ENCODE measurements around the gene CCDC190.
A peak's percentile ranks its signal among the peaks of the same experiment; 100 is the strongest.

Gene CCDC190, protein sequence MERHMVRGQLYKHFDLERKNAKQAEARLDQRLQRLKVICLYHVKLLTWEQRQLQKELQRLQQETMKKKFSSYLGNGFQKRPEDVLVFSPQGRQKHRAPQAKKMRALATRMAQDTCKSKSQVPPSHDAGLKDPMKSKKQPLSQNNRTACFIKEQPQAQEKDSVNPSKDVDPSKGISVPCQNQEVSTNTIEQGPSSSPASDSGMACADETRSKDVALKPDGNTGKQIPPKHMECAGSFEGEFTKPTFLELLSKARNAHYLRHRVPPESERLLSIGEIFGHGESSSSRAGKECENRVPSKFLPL

GRCh38 chr1:162861101-162861500 is at the start of gene CCDC190:
CCDC190 (minus strand) TSS chr1:162861175; CDS start chr1:162859646, 1,529 bp downstream.
- Histone ChIP-seq H3K27ac (peak within 1 kb of the TSS; percentile 76 to 86), H3K4me3 (peak within 1 kb of the TSS; percentile 34)
- TF ChIP-seq, protein P1, sequence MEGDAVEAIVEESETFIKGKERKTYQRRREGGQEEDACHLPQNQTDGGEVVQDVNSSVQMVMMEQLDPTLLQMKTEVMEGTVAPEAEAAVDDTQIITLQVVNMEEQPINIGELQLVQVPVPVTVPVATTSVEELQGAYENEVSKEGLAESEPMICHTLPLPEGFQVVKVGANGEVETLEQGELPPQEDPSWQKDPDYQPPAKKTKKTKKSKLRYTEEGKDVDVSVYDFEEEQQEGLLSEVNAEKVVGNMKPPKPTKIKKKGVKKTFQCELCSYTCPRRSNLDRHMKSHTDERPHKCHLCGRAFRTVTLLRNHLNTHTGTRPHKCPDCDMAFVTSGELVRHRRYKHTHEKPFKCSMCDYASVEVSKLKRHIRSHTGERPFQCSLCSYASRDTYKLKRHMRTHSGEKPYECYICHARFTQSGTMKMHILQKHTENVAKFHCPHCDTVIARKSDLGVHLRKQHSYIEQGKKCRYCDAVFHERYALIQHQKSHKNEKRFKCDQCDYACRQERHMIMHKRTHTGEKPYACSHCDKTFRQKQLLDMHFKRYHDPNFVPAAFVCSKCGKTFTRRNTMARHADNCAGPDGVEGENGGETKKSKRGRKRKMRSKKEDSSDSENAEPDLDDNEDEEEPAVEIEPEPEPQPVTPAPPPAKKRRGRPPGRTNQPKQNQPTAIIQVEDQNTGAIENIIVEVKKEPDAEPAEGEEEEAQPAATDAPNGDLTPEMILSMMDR (IDR thresholded peaks at IDR 0.05) = no peak
- DNase-seq (ENCODE audit: low spot score) = peak; percentile 93

GRCh38 chr1:162910161-162910560 is 49.2 kb upstream of the CCDC190 start:
- DNase-seq (ENCODE audit: low spot score) = no peak
- TF ChIP-seq, protein P1 (IDR thresholded peaks at IDR 0.05) = no peak
- Histone ChIP-seq H3K27ac (no peak overlapping the region), H3K4me3 (no peak overlapping the region)

- no peak for DNase-seq (ENCODE audit: low spot score)
- Histone ChIP-seq H3K27ac (peak overlapping the region in 1 of 2 donors; percentile 33), H3K4me3 (no peak overlapping the region)
- TF ChIP-seq, protein P1 (IDR thresholded peaks at IDR 0.05) = no peak
Measured at GRCh38 chr1:162908780-162909179, 47.8 kb upstream of the CCDC190 start.

- no peak for DNase-seq (ENCODE audit: low spot score)
- TF ChIP-seq, protein P1 (IDR thresholded peaks at IDR 0.05) = no peak
- H3K4me3 ChIP-seq = no peak overlapping the region
- peak overlapping the region in 1 of 2 donors; percentile 33 for H3K27ac ChIP-seq
Measured at GRCh38 chr1:162908236-162908635, 47.3 kb upstream of the CCDC190 start.

DNA sequence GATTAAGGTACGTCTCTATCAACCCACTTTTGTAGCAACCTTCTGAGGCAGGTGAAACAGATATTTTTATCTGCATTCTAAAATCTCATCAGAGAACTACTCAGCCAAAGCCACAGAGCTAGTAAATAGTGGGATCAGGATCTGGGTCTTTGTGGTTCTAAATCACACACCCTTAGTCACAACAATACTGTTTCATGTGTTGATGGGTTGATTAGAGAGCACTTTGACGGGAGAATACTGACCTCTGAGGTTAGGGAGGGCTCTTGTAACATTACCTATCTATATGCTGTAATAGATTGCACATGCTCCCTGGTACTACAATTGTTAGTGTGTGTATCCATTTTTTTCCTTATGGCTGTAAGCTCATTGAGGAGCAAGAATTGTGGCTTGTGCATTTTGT is 45.5 kb upstream of the CCDC190 start:
- TF ChIP-seq, protein P1 (IDR thresholded peaks at IDR 0.05) = no peak
- Histone ChIP-seq H3K4me3 (no peak overlapping the region), H3K27ac (no peak overlapping the region)
- DNase-seq (ENCODE audit: low spot score) = no peak

DNA sequence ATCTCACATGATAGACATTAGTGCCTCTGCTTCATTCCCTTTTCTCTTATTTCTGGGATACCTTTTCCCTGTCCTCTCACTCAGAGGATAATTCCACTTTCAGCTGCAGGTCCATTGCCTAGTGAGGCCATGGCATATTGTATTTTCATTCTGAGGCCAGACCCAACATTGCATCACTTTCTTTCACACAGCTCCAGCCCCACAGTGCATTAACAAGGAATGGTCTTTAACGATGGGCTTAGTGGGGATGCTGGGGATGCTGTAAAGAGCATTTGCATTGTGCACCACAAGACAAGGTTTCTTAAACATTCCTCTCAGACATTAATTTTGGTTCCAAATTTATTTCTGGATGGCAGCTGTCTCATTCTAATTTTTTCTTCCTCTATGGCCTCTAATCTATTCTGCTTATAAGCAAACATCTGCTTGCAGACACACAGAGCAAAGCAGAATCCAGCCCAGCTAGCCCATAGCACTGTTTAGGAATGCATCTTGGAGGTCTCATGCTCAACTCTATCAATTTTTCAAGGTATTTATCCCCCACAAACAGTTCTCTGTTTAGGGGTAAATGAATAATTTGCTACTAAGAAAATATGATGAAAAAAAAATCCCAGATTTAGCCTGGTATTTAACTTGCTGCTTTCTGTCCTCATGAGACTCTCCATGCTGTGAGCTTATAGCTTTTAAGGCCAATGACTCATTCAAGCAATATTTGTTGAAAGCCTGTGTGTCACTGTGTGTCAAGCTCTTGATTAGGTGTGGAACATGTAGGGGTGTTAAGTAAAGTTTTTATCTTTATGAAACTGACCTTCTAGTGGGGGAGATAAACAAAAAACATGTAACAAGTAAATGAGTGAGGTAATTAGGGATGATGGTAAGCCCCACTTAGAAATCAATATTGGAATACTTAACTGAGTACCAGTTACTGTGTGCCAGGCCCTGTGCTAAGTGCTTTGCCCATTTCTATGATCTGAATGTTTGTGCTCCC is 44.5 kb upstream of the CCDC190 start:
- no peak for DNase-seq (ENCODE audit: low spot score)
- Histone ChIP-seq H3K27ac (peak overlapping the region in 1 of 2 donors; percentile 64), H3K4me3 (no peak overlapping the region)
- TF ChIP-seq, protein P1 (IDR thresholded peaks at IDR 0.05) = no peak
